Measurements from ENCODE around the gene NUAK2. TPM values are rescaled to one million over a fixed set of nuclear protein-coding genes. Genes with fewer than 3 reads are reported as not detected.
A peak's percentile ranks its signal among the peaks of the same experiment; 100 is the strongest.

Gene NUAK2
- total and polyA plus RNA-seq, 4 donors = 4.2 to 14.1 (median 9.2) TPM

DNA sequence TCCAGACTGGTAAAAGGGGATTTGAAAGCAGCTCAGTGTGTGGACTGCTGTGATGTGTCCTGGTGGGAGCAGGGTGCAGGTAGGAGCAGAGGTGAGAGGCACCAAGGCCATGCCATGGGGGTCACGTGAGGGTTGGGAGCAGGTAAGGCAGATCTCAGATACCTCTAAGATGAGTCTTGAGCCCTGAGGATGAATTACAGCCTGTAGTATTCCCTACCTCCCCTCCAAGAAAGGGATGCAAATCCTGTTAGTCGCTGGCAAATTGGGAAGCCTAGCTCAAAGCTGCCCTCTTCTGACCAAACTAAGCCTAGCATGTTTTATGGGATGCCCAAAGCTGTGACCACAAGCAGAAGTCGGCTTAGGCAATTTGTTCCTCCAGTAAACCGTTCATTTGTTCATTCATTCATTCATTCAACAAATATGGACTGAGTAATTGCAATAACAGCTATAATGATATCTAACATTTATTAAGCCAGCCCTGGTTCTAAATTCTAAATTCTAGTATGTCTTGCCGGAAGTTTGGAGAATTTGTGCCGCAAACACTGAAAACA is 3.9 kb upstream of the NUAK2 start:
- Histone ChIP-seq H3K4me1 (ENCODE audit: control insufficient read depth in 5 of 5, insufficient read depth in 5 of 5, low read length in 5 of 5) (peaks cover 0 to 5% (median 0%) of the 10 kb centered on the region in 5 donors), H3K9ac (ENCODE audit: insufficient read depth in 1 of 2, low read length in 2 of 2) (no peak overlapping the region), H3K4me3 (no peak overlapping the region), H3K36me3 (ENCODE audit: control insufficient read depth in 4 of 4, insufficient read depth in 4 of 4, low read length in 4 of 4) (no peaks in the 10 kb centered on the region), H3K27me3 (ENCODE audit: control insufficient read depth in 3 of 3, insufficient read depth in 3 of 3, low read length in 2 of 3) (peaks cover 0 to 5% (median 0%) of the 10 kb centered on the region in 3 donors), H3K9me3 (ENCODE audit: control insufficient read depth in 4 of 4, insufficient read depth in 3 of 4, low read length in 3 of 4) (no peaks in the 10 kb centered on the region), H3K27ac (ENCODE audit: low read depth in 1 of 2, low read length in 1 of 2) (no peak overlapping the region)
- TF ChIP-seq, protein P1, sequence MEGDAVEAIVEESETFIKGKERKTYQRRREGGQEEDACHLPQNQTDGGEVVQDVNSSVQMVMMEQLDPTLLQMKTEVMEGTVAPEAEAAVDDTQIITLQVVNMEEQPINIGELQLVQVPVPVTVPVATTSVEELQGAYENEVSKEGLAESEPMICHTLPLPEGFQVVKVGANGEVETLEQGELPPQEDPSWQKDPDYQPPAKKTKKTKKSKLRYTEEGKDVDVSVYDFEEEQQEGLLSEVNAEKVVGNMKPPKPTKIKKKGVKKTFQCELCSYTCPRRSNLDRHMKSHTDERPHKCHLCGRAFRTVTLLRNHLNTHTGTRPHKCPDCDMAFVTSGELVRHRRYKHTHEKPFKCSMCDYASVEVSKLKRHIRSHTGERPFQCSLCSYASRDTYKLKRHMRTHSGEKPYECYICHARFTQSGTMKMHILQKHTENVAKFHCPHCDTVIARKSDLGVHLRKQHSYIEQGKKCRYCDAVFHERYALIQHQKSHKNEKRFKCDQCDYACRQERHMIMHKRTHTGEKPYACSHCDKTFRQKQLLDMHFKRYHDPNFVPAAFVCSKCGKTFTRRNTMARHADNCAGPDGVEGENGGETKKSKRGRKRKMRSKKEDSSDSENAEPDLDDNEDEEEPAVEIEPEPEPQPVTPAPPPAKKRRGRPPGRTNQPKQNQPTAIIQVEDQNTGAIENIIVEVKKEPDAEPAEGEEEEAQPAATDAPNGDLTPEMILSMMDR (IDR thresholded peaks at IDR 0.05; ENCODE audit: control extremely low read depth, extremely low read depth) = peak; percentile 97
- ATAC-seq (ENCODE audit: insufficient read depth, low FRiP score) (peak; percentile 53), DNase-seq (peak; percentile 75 to 84 (median 77))
- 34 to 38% methylated on average over 6 of the region's 6 CpGs for whole genome bisulfite sequencing, 2 donors

DNA sequence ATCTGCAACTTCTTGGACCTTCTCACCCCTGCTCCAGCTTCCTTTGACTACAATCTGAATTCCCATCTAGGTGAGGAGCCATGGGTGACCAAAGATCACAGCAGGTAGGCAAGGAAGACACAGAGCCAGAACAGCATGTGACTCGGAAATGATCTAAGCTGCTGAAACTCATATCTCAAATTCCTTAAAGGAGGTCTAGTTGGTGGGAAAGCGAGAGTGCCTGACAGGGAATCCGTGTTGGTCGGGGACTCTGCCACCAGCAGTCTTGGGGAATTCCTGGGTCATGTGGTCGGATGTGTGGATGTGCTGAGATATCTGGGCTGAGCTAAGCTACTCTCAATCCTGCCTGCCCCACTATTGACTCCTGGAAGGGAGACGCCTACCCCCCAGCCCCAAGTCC is 3.2 kb upstream of the NUAK2 start:
- no peak overlapping the region for H3K9ac ChIP-seq (ENCODE audit: insufficient read depth in 1 of 2, low read length in 2 of 2)
- 45 to 59% methylated on average over 6 of the region's 6 CpGs for WGBS, 2 donors
- TF ChIP-seq, protein P1 (IDR thresholded peaks at IDR 0.05; ENCODE audit: control extremely low read depth, extremely low read depth) = no peak

GRCh38 chr1:205323794-205324193 is 2.2 kb upstream of the NUAK2 start:
- TF ChIP-seq, protein P1 (IDR thresholded peaks at IDR 0.05; ENCODE audit: control extremely low read depth, extremely low read depth) = no peak
- DNase-seq (no peak), ATAC-seq (ENCODE audit: insufficient read depth, low FRiP score) (no peak)
- peaks cover 0 to 5% (median 0%) of the 10 kb centered on the region in 3 donors for H3K27me3 ChIP-seq (ENCODE audit: control insufficient read depth in 3 of 3, insufficient read depth in 3 of 3, low read length in 2 of 3)
- H3K9me3 ChIP-seq (ENCODE audit: control insufficient read depth in 4 of 4, insufficient read depth in 3 of 4, low read length in 3 of 4) = no peaks in the 10 kb centered on the region
- no peaks in the 10 kb centered on the region for H3K36me3 ChIP-seq (ENCODE audit: control insufficient read depth in 4 of 4, insufficient read depth in 4 of 4, low read length in 4 of 4)
- no peak overlapping the region for H3K9ac ChIP-seq (ENCODE audit: insufficient read depth in 1 of 2, low read length in 2 of 2)
- no peak overlapping the region for H3K4me3 ChIP-seq
- 91 to 98% methylated on average over 6 of the region's 6 CpGs for WGBS, 2 donors
- peaks cover 0 to 10% (median 7%) of the 10 kb centered on the region in 5 donors for H3K4me1 ChIP-seq (ENCODE audit: control insufficient read depth in 5 of 5, insufficient read depth in 5 of 5, low read length in 5 of 5)
- H3K27ac ChIP-seq (ENCODE audit: low read depth in 1 of 2, low read length in 1 of 2) = no peak overlapping the region

More for the DNA sequence above, 3.2 kb upstream of the NUAK2 start:
- Histone ChIP-seq H3K27ac (ENCODE audit: low read depth in 1 of 2, low read length in 1 of 2) (peak overlapping the region in 1 of 2 donors; percentile 6), H3K4me1 (ENCODE audit: control insufficient read depth in 5 of 5, insufficient read depth in 5 of 5, low read length in 5 of 5) (peaks cover 0 to 5% (median 1%) of the 10 kb centered on the region in 5 donors), H3K9me3 (ENCODE audit: control insufficient read depth in 4 of 4, insufficient read depth in 3 of 4, low read length in 3 of 4) (no peaks in the 10 kb centered on the region), H3K36me3 (ENCODE audit: control insufficient read depth in 4 of 4, insufficient read depth in 4 of 4, low read length in 4 of 4) (no peaks in the 10 kb centered on the region), H3K4me3 (no peak overlapping the region), H3K27me3 (ENCODE audit: control insufficient read depth in 3 of 3, insufficient read depth in 3 of 3, low read length in 2 of 3) (peaks cover 0 to 5% (median 0%) of the 10 kb centered on the region in 3 donors)
- DNase-seq = no peak
- ATAC-seq (ENCODE audit: insufficient read depth, low FRiP score) = no peak

GRCh38 chr1:205321959-205322283 is 376 bp upstream of the NUAK2 start:
- WGBS, 2 donors = 33 to 34% methylated on average over 5 of the region's 5 CpGs
- TF ChIP-seq, protein P1 (IDR thresholded peaks at IDR 0.05; ENCODE audit: control extremely low read depth, extremely low read depth) = no peak
- no peak overlapping the region for H3K4me3 ChIP-seq
- no peaks in the 10 kb centered on the region for H3K36me3 ChIP-seq (ENCODE audit: control insufficient read depth in 4 of 4, insufficient read depth in 4 of 4, low read length in 4 of 4)
- H3K9me3 ChIP-seq (ENCODE audit: control insufficient read depth in 4 of 4, insufficient read depth in 3 of 4, low read length in 3 of 4) = peaks cover 0 to 3% (median 0%) of the 10 kb centered on the region in 4 donors
- H3K27ac ChIP-seq (ENCODE audit: low read depth in 1 of 2, low read length in 1 of 2) = peak overlapping the region in 1 of 2 donors; percentile 65
- H3K27me3 ChIP-seq (ENCODE audit: control insufficient read depth in 3 of 3, insufficient read depth in 3 of 3, low read length in 2 of 3) = peaks cover 0 to 1% (median 0%) of the 10 kb centered on the region in 3 donors
- peaks cover 3 to 25% (median 10%) of the 10 kb centered on the region in 5 donors for H3K4me1 ChIP-seq (ENCODE audit: control insufficient read depth in 5 of 5, insufficient read depth in 5 of 5, low read length in 5 of 5)
- DNase-seq = no peak
- no peak overlapping the region for H3K9ac ChIP-seq (ENCODE audit: insufficient read depth in 1 of 2, low read length in 2 of 2)
- ATAC-seq (ENCODE audit: insufficient read depth, low FRiP score) = no peak
